ENCODE data around the gene VAMP5.
"Not testable (repeated sequence)": the region's sequence is repeated elsewhere in the genome, so short reads cannot be mapped to it uniquely, and the experiment has no call there.

VAMP5 gene

DNA sequence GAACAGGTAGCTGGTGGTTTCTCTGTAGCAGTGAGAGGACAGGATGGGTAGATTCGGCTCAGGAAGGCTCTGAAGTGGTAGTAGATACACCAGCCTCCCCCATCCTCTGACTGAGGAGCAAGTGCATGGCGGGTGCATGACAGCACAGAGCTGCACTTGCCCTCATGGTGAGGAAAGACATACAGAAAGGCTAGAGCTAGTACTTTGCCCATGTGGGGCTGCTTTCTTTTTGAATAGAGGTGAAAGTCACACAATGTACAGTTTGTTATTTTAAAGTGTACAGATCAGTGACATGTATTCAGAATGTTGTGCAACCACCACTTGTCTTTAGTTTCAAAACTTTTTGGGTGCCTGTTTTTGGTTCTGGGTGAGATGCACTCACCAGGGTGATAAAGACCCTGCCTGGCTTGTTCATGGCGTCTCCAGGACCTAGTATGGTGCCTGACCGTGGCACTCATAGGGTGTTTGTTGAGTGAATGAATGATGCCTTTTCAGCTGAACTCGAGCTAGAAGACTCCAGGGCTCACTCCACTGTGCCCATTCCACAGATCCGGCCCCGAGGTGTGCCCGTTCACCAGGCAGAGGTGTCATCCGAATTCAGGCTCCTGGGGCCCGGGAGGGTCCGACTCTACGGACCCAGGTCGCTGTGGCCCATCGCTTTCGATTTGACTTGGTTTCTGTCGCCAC is 421 bp upstream of the VAMP5 start:
- DNase-seq (ENCODE audit: low read depth in 2 of 2), result no peak

GRCh38 chr2:85584857-85585780 is 888 bp downstream of the VAMP5 start:
- no peak for DNase-seq (ENCODE audit: low read depth in 2 of 2)

GRCh38 chr2:85585781-85586105 is 1.5 kb downstream of the VAMP5 start:
- no peak for DNase-seq (ENCODE audit: low read depth in 2 of 2)

DNA sequence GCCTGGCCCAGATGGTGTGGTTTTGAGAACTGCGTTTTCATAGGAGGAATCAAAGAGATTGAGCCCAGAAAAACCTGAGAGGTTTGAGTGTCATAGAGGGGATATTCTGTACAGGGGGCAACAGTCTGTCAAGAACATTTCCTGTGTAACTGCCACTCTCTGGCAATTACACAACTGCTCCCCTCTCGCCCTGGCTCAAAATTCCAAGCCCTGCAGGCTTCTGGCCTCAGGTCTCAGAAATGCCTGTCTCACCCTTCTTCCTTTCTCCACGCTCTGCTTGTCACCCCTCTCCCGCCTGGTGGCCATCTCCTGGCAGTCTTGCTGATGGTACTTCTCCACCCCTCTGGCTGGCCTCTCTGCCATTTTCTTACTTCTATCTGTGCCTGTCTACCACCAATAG is 4.0 kb downstream of the VAMP5 start:
- DNase-seq (ENCODE audit: low read depth in 2 of 2), result no peak

DNA sequence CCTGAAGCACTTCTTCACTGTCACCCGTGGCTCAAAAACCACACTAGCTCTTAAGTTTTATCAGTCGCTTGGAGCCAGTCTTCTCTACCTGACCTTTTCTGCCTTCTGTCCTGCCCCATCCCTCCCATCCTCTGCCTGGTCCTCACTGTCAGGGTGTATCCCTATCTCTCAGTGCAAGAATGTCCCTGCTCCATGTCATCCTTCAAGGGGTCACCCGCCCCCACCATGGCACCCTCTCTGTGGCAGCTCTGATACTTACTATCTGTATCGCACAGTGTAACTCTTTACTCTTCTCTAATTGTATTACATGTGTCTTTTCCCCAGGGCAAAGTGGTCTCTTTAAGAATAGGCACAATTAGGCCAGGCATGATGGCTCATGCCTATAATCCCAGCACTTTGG is 4.4 kb downstream of the VAMP5 start:
- no peak for DNase-seq (ENCODE audit: low read depth in 2 of 2)

- DNase-seq (ENCODE audit: low read depth in 2 of 2), result no peak
Observed at GRCh38 chr2:85589181-85589580, 5.0 kb downstream of the VAMP5 start.

DNA sequence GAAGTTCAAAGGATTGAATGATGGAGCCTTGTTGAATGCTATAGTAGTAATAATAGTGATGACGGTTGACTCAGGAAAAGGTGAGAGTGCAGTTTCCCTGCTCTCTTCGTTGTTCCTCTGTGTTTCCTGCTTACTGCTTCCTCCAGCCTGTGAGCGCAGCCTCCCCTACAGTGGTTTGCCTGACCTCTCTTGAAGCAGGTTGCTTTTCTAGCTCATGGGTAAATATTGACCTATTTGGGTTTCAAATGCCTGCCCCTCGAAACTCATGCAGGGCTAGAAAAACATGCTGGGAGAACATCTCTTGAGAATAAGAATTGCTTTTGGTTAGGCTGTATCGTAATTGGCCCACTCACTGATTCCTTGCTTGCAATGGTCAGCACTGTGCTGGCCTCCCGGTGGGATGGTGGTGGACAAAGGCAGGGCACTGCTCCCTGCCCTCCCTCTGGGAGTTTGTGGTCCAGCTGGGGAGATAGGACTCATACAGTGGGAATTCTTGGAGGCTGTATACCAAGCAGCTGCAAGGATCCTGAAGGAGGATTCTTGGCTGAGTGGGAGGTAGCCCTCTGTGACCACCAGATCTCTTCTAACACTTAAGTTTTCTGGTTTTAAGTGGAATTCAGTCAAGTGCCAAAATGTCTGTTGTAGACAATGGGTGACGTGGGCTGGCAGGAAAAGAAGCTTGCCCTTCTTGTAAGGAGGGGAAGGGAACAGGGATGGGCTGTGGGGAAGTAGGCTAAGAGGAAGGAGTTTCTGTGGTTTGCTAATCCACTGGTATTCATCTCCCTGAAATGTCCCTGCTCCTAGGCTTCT is 6.0 kb downstream of the VAMP5 start:
- DNase-seq (ENCODE audit: low read depth in 2 of 2), result no peak

DNA sequence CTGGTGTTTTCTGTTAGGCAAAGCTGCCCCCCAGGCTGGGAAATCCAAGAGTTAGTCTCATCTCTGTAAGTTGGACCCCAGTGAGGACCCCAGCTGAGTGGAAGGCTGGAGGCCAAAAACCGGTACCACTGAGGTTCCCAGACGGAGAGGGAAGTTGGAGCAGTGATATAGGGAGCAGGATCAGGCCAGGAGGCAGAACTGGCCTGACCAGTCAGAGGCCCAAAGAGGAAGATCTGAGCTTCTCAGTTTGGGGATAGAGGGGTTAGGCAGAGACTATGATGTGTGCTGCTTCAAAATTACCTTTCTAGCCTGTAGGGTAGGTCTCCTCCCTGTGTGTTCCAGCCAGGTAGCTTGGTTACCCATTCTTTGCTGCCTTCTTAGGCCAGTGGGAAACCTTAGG is 6.7 kb downstream of the VAMP5 start:
- no peak for DNase-seq (ENCODE audit: low read depth in 2 of 2)

- no peak for DNase-seq (ENCODE audit: low read depth in 2 of 2)
Observed at GRCh38 chr2:85591563-85591962, 7.3 kb downstream of the VAMP5 start.

GRCh38 chr2:85592299-85592698 is 8.1 kb downstream of the VAMP5 start:
- DNase-seq (ENCODE audit: low read depth in 2 of 2), result not testable (repeated sequence)

DNA sequence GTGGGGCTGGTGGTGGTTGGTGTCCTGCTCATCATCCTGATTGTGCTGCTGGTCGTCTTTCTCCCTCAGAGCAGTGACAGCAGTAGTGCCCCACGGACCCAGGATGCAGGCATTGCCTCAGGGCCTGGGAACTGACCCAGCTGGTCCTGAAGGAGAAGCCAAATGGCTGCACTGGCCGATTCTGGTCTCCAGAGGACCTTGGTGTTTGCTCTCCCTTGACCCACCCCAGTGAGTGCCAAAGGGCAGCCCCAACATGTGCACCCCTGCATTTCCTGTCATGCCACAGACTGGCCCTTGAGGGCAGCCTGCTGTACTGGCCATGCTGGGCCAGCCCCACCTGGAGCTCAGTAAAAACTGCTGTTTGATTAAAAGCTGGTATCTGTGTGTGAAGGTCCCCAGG is 8.8 kb downstream of the VAMP5 start:
- DNase-seq (ENCODE audit: low read depth in 2 of 2), result no peak

DNA sequence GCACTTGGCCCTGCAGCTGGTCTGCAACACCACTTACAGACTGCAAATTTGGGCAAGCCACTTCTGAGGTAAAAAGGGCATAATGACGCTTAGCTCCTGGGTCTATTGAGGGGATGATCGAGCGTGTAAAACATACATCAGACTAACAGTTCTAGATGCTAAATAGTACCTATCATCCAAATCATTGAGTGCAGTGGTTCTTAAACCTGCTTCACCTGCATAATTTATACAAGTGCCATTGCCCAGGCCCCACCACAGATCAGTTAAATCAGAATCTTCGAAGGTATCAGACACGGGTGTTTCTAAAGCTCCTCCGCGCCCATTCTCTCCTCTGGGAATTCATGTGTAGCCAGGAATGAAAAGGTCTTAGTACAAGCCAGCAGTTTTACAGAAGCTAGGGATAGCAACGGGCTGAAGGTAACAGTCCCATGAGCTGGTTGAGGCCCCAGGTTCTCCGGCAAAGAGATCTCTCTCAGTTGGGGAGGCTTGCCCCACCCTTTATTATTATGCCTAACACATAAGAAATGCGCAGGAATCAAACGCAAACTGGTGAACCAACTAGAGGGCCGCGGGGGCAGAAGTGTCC is 10.6 kb downstream of the VAMP5 start:
- no peak for DNase-seq (ENCODE audit: low read depth in 2 of 2)

DNA sequence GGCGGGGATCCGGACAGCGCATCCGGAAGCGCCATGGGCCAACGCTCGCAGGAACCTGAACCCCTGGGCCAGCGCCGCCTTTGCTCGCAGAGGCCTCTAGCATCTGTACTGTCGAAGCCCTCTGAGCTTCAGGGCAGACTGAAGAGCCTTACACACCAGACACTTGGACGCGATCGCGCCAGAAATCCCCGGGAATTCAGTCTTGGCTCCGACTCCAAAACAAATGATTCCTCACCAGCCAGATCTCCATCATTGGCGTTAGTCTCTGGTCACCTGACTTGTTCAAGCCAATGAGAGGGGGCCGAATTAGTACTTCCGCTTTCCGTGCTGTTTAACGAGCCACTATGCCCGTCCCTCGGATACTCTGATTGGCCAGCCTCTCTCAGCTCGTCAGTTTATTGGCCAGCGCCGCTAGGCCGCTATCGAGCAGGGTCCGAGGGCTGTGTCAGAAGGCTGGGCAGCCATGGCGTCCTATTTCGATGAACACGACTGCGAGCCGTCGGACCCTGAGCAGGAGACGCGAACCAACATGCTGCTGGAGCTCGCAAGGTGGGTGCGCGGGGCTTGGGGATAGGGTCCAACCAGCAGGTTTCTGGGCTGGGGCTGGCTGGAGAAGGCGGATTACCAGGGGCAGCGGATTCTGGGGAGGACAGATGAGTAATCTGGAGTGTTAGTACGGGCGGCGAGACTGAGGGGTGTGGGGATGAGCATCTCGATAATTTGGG is 11.2 kb downstream of the VAMP5 start, which contains the start of gene RNF181:
Gene RNF181 (plus strand): TSS at position 445 of the 725 bp plus-strand sequence. CDS start 19 bp downstream, at position 464.
- DNase-seq (ENCODE audit: low read depth in 2 of 2), result peak; percentile 76 to 85

DNA sequence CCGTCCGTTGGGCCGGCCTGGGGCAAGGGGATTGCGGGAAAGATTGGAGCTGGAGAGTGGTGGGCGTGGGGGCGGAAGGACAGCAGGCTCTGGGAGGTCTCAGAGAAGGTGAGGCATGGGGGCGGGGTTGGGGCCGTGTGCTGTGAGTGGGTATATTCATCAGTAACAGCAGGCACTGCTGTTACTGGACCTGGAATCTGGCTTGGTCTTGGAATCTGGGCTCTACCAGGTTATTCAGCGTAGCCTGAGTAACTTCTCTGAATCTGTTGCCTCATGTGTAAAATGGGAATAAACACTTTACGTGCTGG is 11.7 kb downstream of the VAMP5 start:
- no peak for DNase-seq (ENCODE audit: low read depth in 2 of 2)

DNA sequence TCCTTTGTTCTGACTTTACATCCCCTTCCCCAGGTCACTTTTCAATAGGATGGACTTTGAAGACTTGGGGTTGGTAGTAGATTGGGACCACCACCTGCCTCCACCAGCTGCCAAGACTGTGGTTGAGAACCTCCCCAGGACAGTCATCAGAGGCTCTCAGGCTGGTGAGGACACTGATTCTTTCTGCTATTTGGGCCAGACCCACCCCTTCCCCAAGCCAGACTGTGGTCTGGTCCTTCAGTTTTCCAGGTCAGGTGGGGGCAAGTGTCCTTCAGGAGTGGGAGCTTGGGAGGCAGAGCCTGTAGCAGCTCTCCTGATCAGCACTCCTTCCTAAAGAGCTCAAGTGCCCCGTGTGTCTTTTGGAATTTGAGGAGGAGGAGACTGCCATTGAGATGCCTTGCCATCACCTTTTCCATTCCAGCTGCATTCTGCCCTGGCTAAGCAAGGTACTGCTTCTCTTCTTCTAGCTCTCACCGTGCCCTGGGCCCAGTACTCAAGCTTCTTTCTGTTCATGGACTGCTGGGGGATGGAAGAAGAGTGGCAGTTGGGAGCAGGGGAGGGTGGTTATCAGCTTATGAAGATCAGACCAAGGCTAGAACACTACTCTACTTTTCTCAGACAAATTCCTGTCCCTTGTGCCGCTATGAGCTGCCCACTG is 12.4 kb downstream of the VAMP5 start:
- no peak for DNase-seq (ENCODE audit: low read depth in 2 of 2)

DNA sequence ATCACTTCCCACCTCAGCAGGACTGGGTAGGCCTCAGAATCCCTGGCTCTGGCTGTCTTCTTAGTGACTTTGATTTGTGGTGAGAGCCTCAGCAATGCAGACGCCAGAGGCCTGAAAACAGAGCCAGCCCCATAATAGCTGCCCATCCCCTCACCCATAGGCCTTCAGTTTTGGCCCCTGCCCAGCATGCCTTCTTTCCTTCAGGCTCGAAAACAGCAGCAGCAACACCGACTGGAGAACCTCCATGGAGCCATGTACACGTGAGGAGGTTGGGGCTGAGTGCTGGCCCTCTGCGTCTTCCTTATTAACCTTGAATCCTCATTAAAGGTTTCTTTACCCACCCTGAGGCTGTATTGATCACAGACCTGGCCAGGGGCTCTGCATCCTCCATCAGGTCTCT is 13.0 kb downstream of the VAMP5 start:
- no peak for DNase-seq (ENCODE audit: low read depth in 2 of 2)

DNA sequence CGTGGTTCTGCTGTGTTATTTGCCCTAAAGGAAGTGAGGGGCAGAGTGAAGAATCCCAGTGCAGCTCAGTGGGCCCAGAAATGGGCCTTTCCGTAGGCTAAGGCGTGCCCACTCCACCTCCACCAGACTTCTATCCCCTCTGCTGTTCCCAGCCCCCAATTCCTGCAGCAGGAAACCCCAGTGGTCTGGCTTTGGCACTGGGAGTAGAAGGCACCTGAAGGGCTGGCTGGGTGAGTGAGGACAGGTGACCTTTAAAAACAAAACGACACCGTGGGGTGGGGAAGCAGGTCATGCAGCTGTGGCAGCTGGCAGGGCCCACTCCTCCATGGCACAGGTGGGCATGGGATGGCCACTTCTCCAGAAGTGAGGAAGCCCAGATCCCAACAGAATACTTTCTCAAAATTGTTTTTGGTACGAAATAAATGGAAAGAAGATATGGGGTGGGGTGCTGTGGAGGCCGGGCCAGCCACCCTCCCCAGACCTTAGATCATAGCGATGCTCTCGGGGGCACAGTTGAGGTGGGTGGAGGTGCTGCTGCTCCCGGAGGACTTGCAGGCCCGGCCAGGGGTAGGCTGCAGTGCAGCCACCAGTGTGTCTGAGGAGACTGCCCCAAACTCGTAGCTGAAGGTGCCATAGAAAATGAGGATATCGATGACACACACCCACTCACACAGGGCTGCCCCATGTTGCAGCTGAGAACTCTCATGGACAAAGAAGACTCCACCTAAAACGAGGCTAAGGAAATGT is 14.5 kb downstream of the VAMP5 start:
- no peak for DNase-seq (ENCODE audit: low read depth in 2 of 2)

DNA sequence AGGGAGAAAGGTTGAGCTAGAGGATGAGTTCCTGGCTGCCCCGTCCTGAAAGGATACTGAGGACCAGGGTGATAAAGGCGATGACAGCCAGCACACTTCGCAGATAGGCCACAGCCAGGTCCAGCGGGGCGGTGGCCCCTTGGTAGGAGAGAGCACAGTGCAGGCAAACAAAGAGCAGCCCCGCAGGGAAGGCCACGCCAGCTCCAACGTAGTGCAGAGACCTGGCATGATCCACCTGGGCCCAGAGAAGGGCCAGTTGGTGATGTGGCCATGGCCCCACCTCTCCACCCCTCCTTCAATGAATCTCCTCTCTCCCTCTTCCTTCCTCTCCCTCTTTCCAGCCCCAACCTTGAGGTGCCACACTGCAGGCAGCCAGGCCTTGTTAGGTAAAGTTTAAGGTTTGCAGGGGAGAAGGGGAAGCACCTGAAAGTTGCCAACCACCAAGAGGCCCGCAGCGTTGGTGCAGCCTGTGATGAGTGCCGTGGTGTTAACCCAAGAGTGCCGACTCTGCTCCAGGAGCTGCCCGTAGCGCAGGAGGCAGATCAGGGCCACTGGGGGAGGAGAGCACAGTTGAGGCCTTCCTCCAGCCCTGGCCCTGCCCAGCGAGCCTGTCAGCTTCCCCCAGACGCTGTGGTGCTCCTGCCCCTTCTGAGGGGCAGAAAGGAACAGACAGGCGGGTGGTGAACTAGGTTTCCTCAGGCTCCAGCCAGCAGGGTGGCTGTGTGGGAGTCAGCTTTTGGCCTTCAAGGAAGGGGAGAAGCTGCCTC is 15.4 kb downstream of the VAMP5 start:
- no peak for DNase-seq (ENCODE audit: low read depth in 2 of 2)

GRCh38 chr2:85600235-85600575 is 16.0 kb downstream of the VAMP5 start:
- no peak for DNase-seq (ENCODE audit: low read depth in 2 of 2)
